K562 (cell line): Measurements from ENCODE around the gene KIF7. TPM values are rescaled to one million over a fixed set of nuclear protein-coding genes. Genes with fewer than 3 reads are reported as not detected.

ENCODE experiments used
- ATAC-seq: fragments of 200-7000 bp; cut with Tn5 transposase; 3 replicates; pipeline ENCODE4 v1.9.1; 2020; ENCODE audit warnings: moderate library complexity
- BruUV-seq: library from RNA; stranded (reverse); fragments of 400-500 nt; replicated peaks from 2 replicates; lab custom pipeline; 2021; lab: Mats Ljungman, UMichigan
- CTCF ChIA-PET: fragments of 300-600 bp; formaldehyde crosslinking; extraction: SDS; loops from one replicate; lab custom pipeline; 2021; ENCODE audit warnings: low intra/inter-chr PET ratio; lab: Yijun Ruan, JAX
- POLR2A ChIA-PET: fragments of 300-600, 350-650 bp; sonication (Branson Sonifier 250); formaldehyde crosslinking; extraction: SDS; loops from one replicate; lab custom pipeline; 2021; ENCODE audit warnings: antibody characterized with exemption, inconsistent platforms; lab: Yijun Ruan, JAX
- DNase-seq, 4 experiments: peaks; one replicate each; pipeline versions ENCODE4 v3.0.0 to v3.0.0-alpha.2; 2011 to 2018; ENCODE audit warnings: low spot score in 3 of 4, mixed read lengths in 3 of 4; ENCODE audit errors: extremely low read depth in 1 of 4
- FAIRE-seq: peaks from 2 replicates; lab custom pipeline; 2011; peaks lifted over from hg19 to GRCh38; lab: Jason Lieb, UNC
- H2AFZ ChIP-seq: 2 replicates; pipeline ENCODE4 v1.6.0; 2011; ENCODE audit warnings: low read depth, low read length, control low read depth, inconsistent platforms
- H3K27ac ChIP-seq: fragments of 200-600 bp; 3 replicates; pipeline ENCODE4 v1.8.0; 2011; ENCODE audit warnings: low read depth, mild to moderate bottlenecking, control low read depth, inconsistent platforms, low read length, moderate library complexity, mixed read lengths; ENCODE audit errors: extremely low read depth
- H3K27me3 ChIP-seq, 2 experiments: fragments of 300-600 bp in 1 of 2; 2 replicates in 1 of 2; 3 replicates in 1 of 2; pipeline versions ENCODE4 v1.6.0 to v1.8.0; 2011; ENCODE audit warnings: inconsistent platforms in 2 of 2, low read length in 2 of 2, mild to moderate bottlenecking in 1 of 2, mixed read lengths in 1 of 2, moderate library complexity in 1 of 2; ENCODE audit not compliant: control insufficient read depth in 2 of 2, insufficient read depth in 2 of 2
- H3K36me3 ChIP-seq: fragments of 300-600 bp; 3 replicates; pipeline ENCODE4 v1.8.0; 2011; ENCODE audit warnings: mild to moderate bottlenecking, low read length, inconsistent platforms; ENCODE audit not compliant: control insufficient read depth, insufficient read depth
- H3K4me1 ChIP-seq, 2 experiments: fragments of 200-600 bp in 1 of 2; replicated peaks in 1 of 2; 2 replicates in 1 of 2; 3 replicates in 1 of 2; pipeline versions ENCODE4 v1.5.1 to v1.8.0; 2011; ENCODE audit warnings: inconsistent platforms in 2 of 2, low read length in 2 of 2, mild to moderate bottlenecking in 1 of 2, mixed read lengths in 1 of 2, moderate library complexity in 1 of 2; ENCODE audit not compliant: control insufficient read depth in 2 of 2, insufficient read depth in 2 of 2
- H3K4me2 ChIP-seq: 2 replicates; pipeline ENCODE4 v1.6.1; 2011; ENCODE audit warnings: low read length, control low read depth, inconsistent platforms, mixed read lengths; ENCODE audit not compliant: insufficient read depth
- H3K4me3 ChIP-seq: fragments of 200-600 bp; sonication (generic), shearing (Covaris generic); 2 replicates; pipeline ENCODE4 v1.5.1; 2016; ENCODE audit warnings: control low read depth, inconsistent platforms
- H3K79me2 ChIP-seq: fragments of 200-600 bp; 3 replicates; pipeline ENCODE4 v1.8.0; 2011; ENCODE audit warnings: low read length, inconsistent platforms; ENCODE audit not compliant: control insufficient read depth, insufficient read depth
- H3K9ac ChIP-seq, 2 experiments: 2 replicates each; pipeline versions ENCODE4 v1.6.0 to v1.6.1; 2011; ENCODE audit warnings: low read depth in 2 of 2, low read length in 2 of 2, control low read depth in 1 of 2, inconsistent platforms in 1 of 2, mild to moderate bottlenecking in 1 of 2, mixed read lengths in 1 of 2; ENCODE audit not compliant: insufficient read depth in 1 of 2
- H3K9me1 ChIP-seq: one replicate; pipeline ENCODE4 v1.6.0; 2011; ENCODE audit warnings: inconsistent platforms, mild to moderate bottlenecking, low read length, moderate library complexity; ENCODE audit not compliant: control insufficient read depth, insufficient read depth
- H3K9me3 ChIP-seq: replicated peaks from 2 replicates; pipeline ENCODE4 v1.5.1; 2011; ENCODE audit warnings: low read depth, low read length, inconsistent platforms; ENCODE audit not compliant: control insufficient read depth, insufficient read depth
- H4K20me1 ChIP-seq: replicated peaks from 2 replicates; pipeline ENCODE4 v1.6.1; 2011; ENCODE audit warnings: low read length, inconsistent platforms, mixed read lengths; ENCODE audit not compliant: control insufficient read depth, insufficient read depth
- DIDO1 ChIP-seq: fragments of 450-650 bp; IDR thresholded peaks from 2 replicates; pipeline ENCODE4 v1.6.1; 2016; ENCODE audit warnings: low read depth, missing biosample characterization, missing genetic modification characterization
- GATAD2A ChIP-seq: fragments of 450-650 bp; IDR thresholded peaks from 2 replicates; pipeline ENCODE4 v1.6.1; 2017
- PKNOX1 ChIP-seq: fragments of 450-650 bp; IDR thresholded peaks from 2 replicates; pipeline ENCODE4 v1.6.1; 2016
- RBBP5 ChIP-seq: fragments of 200-600 bp; sonication (generic); IDR thresholded peaks from 2 replicates; pipeline ENCODE4 v1.6.1; 2012; ENCODE audit warnings: borderline replicate concordance, mild to moderate bottlenecking, low read length, control low read depth, inconsistent platforms; ENCODE audit not compliant: insufficient read depth, poor library complexity, severe bottlenecking
- ZBTB40 ChIP-seq, 2 experiments: fragments of 450-650 bp in 1 of 2; sonication (generic) in 1 of 2; formaldehyde crosslinking in 1 of 2; IDR thresholded peaks; 2 replicates each; pipeline versions ENCODE4 v1.7.1 to v1.9.0; 2016 to 2022; ENCODE audit warnings: inconsistent platforms in 1 of 2, mild to moderate bottlenecking in 1 of 2, missing genetic modification reagents in 1 of 2
- ZNF384 ChIP-seq: IDR thresholded peaks from 2 replicates; pipeline ENCODE4 v1.6.1; 2012; ENCODE audit warnings: low read depth, low read length, improper control_type of control experiment
- WGBS: fragments of 100-300 bp; shearing (Covaris generic); methylation state at CpG from one replicate; pipeline ENCODE4 v1.1.6; 2016; ENCODE audit warnings: low coverage, mixed read lengths; ENCODE audit not compliant: insufficient coverage; ENCODE audit errors: missing lambda C conversion rate; 5-methylcytosine and 5-hydroxymethylcytosine counted together
- in situ Hi-C: fragments of 300-500 bp; cut with MboI; formaldehyde crosslinking; loops from 4 replicates; pipeline ENCODE4 v1.15.0; 2018; ENCODE audit warnings: inconsistent platforms, mixed read lengths
- intact Hi-C: fragments of 100-400 bp; cut with micrococcal nuclease; formaldehyde crosslinking; loops from 2 replicates; pipeline ENCODE4 v1.14.2; 2022
- polyA plus RNA-seq, 8 experiments: library from polyadenylated mRNA; depleted of rRNA in 4 of 8; stranded (reverse) in 5 of 8; unstranded in 3 of 8; fragments of >200 nt; fragmentation: Nextera tagmentation in 2 of 8; fragmentation: Illumina TruSeq in 1 of 8; extraction: Ambion mirVana in 2 of 8; extraction: Trizol in 1 of 8; gene quantifications; 2 replicates each; pipeline versions ENCODE4 v1.2.1 to v1.2.3, GENCODE V29; 2011 to 2014; ENCODE audit warnings: inconsistent platforms in 1 of 8, missing spikeins in 1 of 8
- total RNA-seq, 7 experiments: library from RNA; depleted of rRNA in 6 of 7; stranded (reverse); fragments of >200 nt in 6 of 7; fragmentation: Illumina TruSeq in 2 of 7; extraction: Trizol in 2 of 7; gene quantifications; 2 replicates each; pipeline versions ENCODE4 v1.2.1 to v1.2.3, GENCODE V29; 2011 to 2021; ENCODE audit warnings: low replicate concordance in 1 of 7
- TF ChIP-seq, protein P1 (sequence below): fragments of 450-650 bp; IDR thresholded peaks from 2 replicates; pipeline ENCODE4 v1.6.1; 2017; ENCODE audit warnings: mild to moderate bottlenecking, moderate library complexity

The KIF7 gene
- total and polyA plus RNA-seq, 9 of the 15 experiments (the other 6 are each of a cell fraction or from before 2014, with no cell fraction given) = 0.04 to 2.0 (median 0.58) TPM

- TF ChIP-seq RBBP5 = no peak
- TF ChIP-seq, protein P1, sequence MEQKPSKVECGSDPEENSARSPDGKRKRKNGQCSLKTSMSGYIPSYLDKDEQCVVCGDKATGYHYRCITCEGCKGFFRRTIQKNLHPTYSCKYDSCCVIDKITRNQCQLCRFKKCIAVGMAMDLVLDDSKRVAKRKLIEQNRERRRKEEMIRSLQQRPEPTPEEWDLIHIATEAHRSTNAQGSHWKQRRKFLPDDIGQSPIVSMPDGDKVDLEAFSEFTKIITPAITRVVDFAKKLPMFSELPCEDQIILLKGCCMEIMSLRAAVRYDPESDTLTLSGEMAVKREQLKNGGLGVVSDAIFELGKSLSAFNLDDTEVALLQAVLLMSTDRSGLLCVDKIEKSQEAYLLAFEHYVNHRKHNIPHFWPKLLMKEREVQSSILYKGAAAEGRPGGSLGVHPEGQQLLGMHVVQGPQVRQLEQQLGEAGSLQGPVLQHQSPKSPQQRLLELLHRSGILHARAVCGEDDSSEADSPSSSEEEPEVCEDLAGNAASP = no peak
Observed at GRCh38 chr15:89615135-89615534, 40.1 kb downstream of the KIF7 start (continued).

DNA sequence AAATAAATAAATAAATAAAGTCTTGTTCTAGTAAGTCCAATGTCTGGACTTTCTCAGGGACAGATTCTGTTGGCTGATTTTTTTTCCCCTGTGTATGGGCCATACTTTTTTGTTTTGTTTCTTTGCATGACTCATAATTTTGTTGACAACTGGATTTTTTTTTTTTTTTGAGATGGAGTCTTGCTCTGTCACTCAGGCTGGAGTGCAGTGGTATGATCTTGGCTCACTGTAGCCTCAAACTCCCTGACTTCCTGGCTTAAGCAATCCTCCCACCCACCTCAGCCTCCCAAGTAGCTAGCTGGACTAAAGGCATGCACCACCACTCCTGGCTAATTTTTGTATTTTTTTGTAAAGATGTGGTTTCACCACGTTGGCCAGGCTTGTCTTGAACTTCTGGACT, 41.1 kb downstream of the KIF7 start:
- Histone ChIP-seq H3K9me3 (no peaks in the 10 kb centered on the region), H3K4me3 (no peak overlapping the region), H3K4me1 (no peaks in the 10 kb centered on the region), H3K9me1 (no peaks in the 10 kb centered on the region), H2AFZ (no peak overlapping the region), H3K9ac (no peak overlapping the region), H3K27me3 (no peaks in the 10 kb centered on the region), H3K4me2 (no peak overlapping the region), H3K36me3 (peaks cover 93% of the 10 kb centered on the region)
- DNase-seq = no peak
- BruUV-seq = no TSS peak
- CTCF ChIA-PET = no interaction called here
- no peak for ATAC-seq
- in situ Hi-C loops = no loop called here
- WGBS = 92% methylated on average over 1 of the region's 1 CpG
- TF ChIP-seq PKNOX1 (peak; percentile 69), GATAD2A (no peak), DIDO1 (no peak), ZNF384 (peak; percentile 54; the same call in 1 of the 2 replicates), ZBTB40 (IDR thresholded peaks at IDR 0.05) (0 out of 2 replicates have a peak, but pooled peaks have one; percentile 46), ZBTB40 (CRISPR knock-in tag; IDR thresholded peaks at IDR 0.05) (no peak)
- TF ChIP-seq, all 486 proteins: peak for 3
- POLR2A ChIA-PET = no interaction called here
- Histone ChIP-seq H3K79me2 (peaks cover 13% of the 10 kb centered on the region; the same call in 2 of the 3 replicates), H4K20me1 (no peaks in the 10 kb centered on the region; the same call in 1 of the 2 replicates), H3K27ac (no peak overlapping the region)
- intact Hi-C loops = no loop called here
- FAIRE-seq = no peak
